HepG2 (cell line): ENCODE results near the gene TMBIM4. TPM values are rescaled to one million over a fixed set of nuclear protein-coding genes. Genes with fewer than 3 reads are reported as not detected.

ENCODE experiments used
- DDIT3 ChIP-seq: sonication (generic); formaldehyde crosslinking; IDR thresholded peaks from 2 replicates; pipeline ENCODE4 v1.4.0; 2020; ENCODE audit warnings: mild to moderate bottlenecking, missing genetic modification reagents
- DRAP1 ChIP-seq: IDR thresholded peaks from 2 replicates; pipeline ENCODE4 v1.6.1; 2016; ENCODE audit warnings: missing genetic modification reagents, missing compliant biosample characterization
- IKZF4 ChIP-seq: sonication (generic); formaldehyde crosslinking; IDR thresholded peaks from 2 replicates; pipeline ENCODE4 v1.5.1; 2020; ENCODE audit warnings: borderline replicate concordance, mild to moderate bottlenecking, low read depth, missing genetic modification reagents; ENCODE audit errors: not compliant biosample characterization
- PBX3 ChIP-seq: sonication (generic); formaldehyde crosslinking; IDR thresholded peaks from 2 replicates; pipeline ENCODE4 v1.8.1; 2023; ENCODE audit warnings: missing genetic modification reagents, inconsistent platforms, borderline replicate concordance
- SKIL ChIP-seq: sonication (generic); formaldehyde crosslinking; IDR thresholded peaks from 2 replicates; pipeline ENCODE4 v1.8.0; 2022; ENCODE audit warnings: missing genetic modification reagents, mild to moderate bottlenecking, moderate library complexity, borderline replicate concordance
- TIGD3 ChIP-seq: sonication (generic); formaldehyde crosslinking; IDR thresholded peaks from 2 replicates; pipeline ENCODE4 v1.5.1; 2020; ENCODE audit warnings: mild to moderate bottlenecking, missing genetic modification reagents, borderline replicate concordance
- ZNF335 ChIP-seq: sonication (generic); formaldehyde crosslinking; IDR thresholded peaks from 2 replicates; pipeline ENCODE4 v1.4.0; 2020; ENCODE audit warnings: missing genetic modification reagents
- polyA plus RNA-seq, 8 experiments: library from polyadenylated mRNA; depleted of rRNA in 3 of 8; stranded (reverse) in 7 of 8; unstranded in 1 of 8; fragments of >200 nt; fragmentation: Illumina TruSeq in 4 of 8; extraction: Trizol in 4 of 8; gene quantifications; 2 replicates each; pipeline versions ENCODE4 v1.2.1 to v1.2.3, GENCODE V29; 2011 to 2016; ENCODE audit warnings: low read depth in 4 of 8, missing spikeins in 1 of 8, mixed read lengths in 1 of 8; ENCODE audit not compliant: insufficient read depth in 1 of 8
- total RNA-seq, 5 experiments: library from RNA; depleted of rRNA; stranded (reverse); fragments of >200 nt; fragmentation: Illumina TruSeq; extraction: Trizol; gene quantifications; 2 replicates each; pipeline ENCODE4 v1.2.3, GENCODE V29; 2016; ENCODE audit warnings: low read depth in 1 of 5

TMBIM4 gene
- total and polyA plus RNA-seq, 2 of the 13 experiments (the other 11 are each of a cell fraction or from before 2014, with no cell fraction given) = 60.5 to 67.7 TPM

- TF ChIP-seq TIGD3 (CRISPR knock-in tag) (no peak), SKIL (CRISPR knock-in tag) (no peak), DRAP1 (CRISPR knock-in tag) (peak; percentile 90), DDIT3 (CRISPR knock-in tag) (no peak), IKZF4 (CRISPR knock-in tag) (peak; percentile 49), ZNF335 (peak; percentile 59), PBX3 (no peak)
These were observed 39.3 kb downstream of the TMBIM4 start, which contains the start of gene LLPH (continued) for GRCh38 chr12:66130267-66131066.
